ENCODE results near the gene SORBS2. TPM values are rescaled to one million over a fixed set of nuclear protein-coding genes. Genes with fewer than 3 reads are reported as not detected.

Gene SORBS2
- total and polyA plus RNA-seq, 2 of the 8 experiments (the other 6 are each of a cell fraction or from before 2014, with no cell fraction given): 73.0 to 87.1 TPM

GRCh38 chr4:185700630-185701029 is 111.4 kb downstream of the SORBS2 start:
- Histone ChIP-seq H3K4me1 (replicated peaks in 1 of 4; ENCODE audit: control insufficient read depth in 3 of 4, insufficient read depth in 4 of 4, low read length in 3 of 4) (peaks cover 0 to 4% (median 3%) of the 10 kb centered on the region in 4 experiments; a peak in 4 of 7 replicates), H3K36me3 (ENCODE audit: control insufficient read depth in 2 of 4, insufficient read depth in 4 of 4, low read length in 3 of 4) (peaks cover 0 to 6% (median 0%) of the 10 kb centered on the region in 4 experiments; a peak in 2 of 8 replicates), H2AFZ (ENCODE audit: low read length) (no peak overlapping the region), H3K9ac (replicated peaks in 1 of 4; ENCODE audit: extremely low read depth in 1 of 4, low read depth in 3 of 4, low read length in 3 of 4) (no peak overlapping the region), H2BK20ac (ENCODE audit: low read length) (no peak overlapping the region), H3K27me3 (replicated peaks in 1 of 4; ENCODE audit: control insufficient read depth in 3 of 4, extremely low read depth in 1 of 4, insufficient read depth in 3 of 4, low read length in 3 of 4) (no peaks in the 10 kb centered on the region), H3K27ac (ENCODE audit: low read depth, low read length) (no peak overlapping the region), H2BK15ac (ENCODE audit: low read length) (no peak overlapping the region), H2AK5ac (ENCODE audit: low read depth, low read length) (no peak overlapping the region), H3K18ac (ENCODE audit: extremely low read depth, low read length) (no peak overlapping the region), H4K20me1 (replicated peaks in 1 of 2; ENCODE audit: control insufficient read depth in 1 of 2, insufficient read depth in 2 of 2, low read length in 2 of 2) (no peaks in the 10 kb centered on the region), H3K79me1 (ENCODE audit: low read depth, low read length) (no peaks in the 10 kb centered on the region), H3K9me3 (ENCODE audit: insufficient read depth in 2 of 2, low read depth in 1 of 2, low read length in 1 of 2) (peaks cover 6% of the 10 kb centered on the region in 2 experiments; a peak in 2 of 4 replicates), H2BK12ac (ENCODE audit: low read depth, low read length) (no peak overlapping the region), H3K23ac (ENCODE audit: insufficient read length) (no peak overlapping the region), H3K4me3 (ENCODE audit: extremely low read depth in 1 of 4, insufficient read depth in 2 of 4, low read depth in 3 of 4, low read length in 4 of 4) (no peak overlapping the region), H3K56ac (replicated peaks; ENCODE audit: insufficient read length, low read depth, low read length) (no peak overlapping the region), H3K4me2 (ENCODE audit: insufficient read depth in 1 of 2, low read depth in 2 of 2, low read length in 2 of 2) (no peak overlapping the region), H3K4ac (replicated peaks; ENCODE audit: insufficient read length, low read depth, low read length) (no peak overlapping the region), H4K8ac (ENCODE audit: extremely low read depth, insufficient read depth, low read length) (no peak overlapping the region), H4K5ac (ENCODE audit: insufficient read length, low read depth, low read length) (no peak overlapping the region), H3K23me2 (ENCODE audit: low read depth, low read length) (no peaks in the 10 kb centered on the region), H4K91ac (replicated peaks; ENCODE audit: insufficient read length, low read length) (no peak overlapping the region), H2BK5ac (ENCODE audit: low read depth, low read length) (no peak overlapping the region), H3K79me2 (ENCODE audit: control insufficient read depth in 1 of 2, insufficient read depth in 2 of 2, low read length in 2 of 2) (no peaks in the 10 kb centered on the region), H3K14ac (ENCODE audit: insufficient read length) (no peak overlapping the region), H2BK120ac (replicated peaks; ENCODE audit: low read depth, low read length) (no peak overlapping the region)
- no peak for DNase-seq (ENCODE audit: low read depth in 1 of 2, low spot score in 2 of 2)
- FAIRE-seq: no peak
- ChIA-PET CTCF (ENCODE audit: partially characterized antibody) (interaction anchor here (0.6 kb wide), 1 partner anchor 407 kb away, joined by 3 read pairs; no protein-coding TSS in a partner anchor), POLR2A (ENCODE audit: partially characterized antibody) (no interaction called here)
- TF ChIP-seq CHD2 (IDR thresholded peaks at IDR 0.05; ENCODE audit: low read length): no peak
- no peak for TF ChIP-seq ASH2L (IDR thresholded peaks at IDR 0.05; ENCODE audit: low read length)
- no peak for TF ChIP-seq HDAC6 (IDR thresholded peaks at IDR 0.05; ENCODE audit: low read depth, low read length)
